Stimulated activated CD4-positive, alpha-beta T cell treated with anti-CD3 and anti-CD28 coated beads, Interleukin-4, amount 100 ng/mL, for 4 hours (primary cell): ENCODE measurements around the gene AOPEP.

Experiments used
- DNase-seq, 2 experiments: peaks; one replicate each; pipeline ENCODE4 v3.0.0-alpha.2; 2020

AOPEP gene

GRCh38 chr9:94851467-94851866, 125.0 kb downstream of the AOPEP start:
- no peak for DNase-seq

GRCh38 chr9:94851892-94852291, 125.4 kb downstream of the AOPEP start:
- no peak for DNase-seq

GRCh38 chr9:94852373-94852772, 125.9 kb downstream of the AOPEP start:
- DNase-seq = no peak

- DNase-seq = no peak
These were observed 127.4 kb downstream of the AOPEP start for GRCh38 chr9:94853887-94854286.

GRCh38 chr9:94855903-94856302, 129.4 kb downstream of the AOPEP start:
- no peak for DNase-seq

- no peak for DNase-seq
These were observed 131.3 kb downstream of the AOPEP start for GRCh38 chr9:94857791-94858190.

GRCh38 chr9:94859226-94859625, 132.7 kb downstream of the AOPEP start:
- no peak for DNase-seq

GRCh38 chr9:94859891-94860290, 133.4 kb downstream of the AOPEP start:
- DNase-seq = no peak

GRCh38 chr9:94860678-94861588, 134.4 kb downstream of the AOPEP start:
- DNase-seq = peak; percentile 22 to 60

GRCh38 chr9:94861589-94862272, 135.2 kb downstream of the AOPEP start:
- no peak for DNase-seq

- DNase-seq = no peak
These were observed 137.7 kb downstream of the AOPEP start for GRCh38 chr9:94864196-94864595.

GRCh38 chr9:94864862-94865509, 138.5 kb downstream of the AOPEP start:
- no peak for DNase-seq

- DNase-seq = no peak
These were observed 139.3 kb downstream of the AOPEP start for GRCh38 chr9:94865582-94866452.

- DNase-seq = no peak
These were observed 140.3 kb downstream of the AOPEP start for GRCh38 chr9:94866770-94867169.

- DNase-seq = no peak
These were observed 140.9 kb downstream of the AOPEP start for GRCh38 chr9:94867281-94867841.

GRCh38 chr9:94867842-94868312, 141.4 kb downstream of the AOPEP start:
- DNase-seq = no peak

- DNase-seq = no peak
These were observed 142.0 kb downstream of the AOPEP start for GRCh38 chr9:94868464-94868863.

- peak in 1 of 2 experiments; percentile 26 for DNase-seq
These were observed 142.9 kb downstream of the AOPEP start for GRCh38 chr9:94869415-94869843.

- DNase-seq = no peak
These were observed 143.9 kb downstream of the AOPEP start for GRCh38 chr9:94870465-94870792.

GRCh38 chr9:94870793-94871558, 144.5 kb downstream of the AOPEP start:
- peak in 1 of 2 experiments; percentile 12 for DNase-seq

- DNase-seq = no peak
These were observed 145.8 kb downstream of the AOPEP start for GRCh38 chr9:94872083-94872833.
